ENCODE data around the gene SPINDOC. TPM values are rescaled to one million over a fixed set of nuclear protein-coding genes. Genes with fewer than 3 reads are reported as not detected.

SPINDOC gene
- total RNA-seq, 1 experiment from 2014 or later: 71.2 TPM

DNA sequence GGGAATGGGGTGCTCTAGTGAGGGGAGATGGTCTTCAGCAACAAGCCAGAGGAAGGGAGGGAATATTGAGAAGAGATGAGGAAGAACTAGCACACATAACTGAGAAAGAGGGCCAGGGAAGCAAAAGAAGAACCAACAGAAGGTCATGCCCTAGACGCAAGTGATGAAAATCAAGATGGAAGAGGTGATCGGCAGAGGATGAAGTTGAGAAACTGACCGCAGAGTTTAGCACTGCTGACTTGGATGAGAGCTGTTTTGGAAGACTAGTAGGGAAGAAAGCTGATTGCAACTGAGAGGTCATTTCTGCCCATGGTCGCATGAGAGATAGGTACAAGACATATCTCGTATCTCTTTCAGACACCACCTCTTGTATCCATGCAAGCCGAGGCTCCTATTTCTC, 2.9 kb downstream of the SPINDOC start:
- ChIA-PET CTCF (no interaction called here), POLR2A (no interaction called here)
- H3K27me3 ChIP-seq (replicated peaks; ENCODE audit: control insufficient read depth, insufficient read depth, low read length): no peaks in the 10 kb centered on the region
- Mint-ChIP-seq H3K4me1 (ENCODE audit: low read depth, unreplicated experiment) (peaks cover 30% of the 10 kb centered on the region), H3K27me3 (ENCODE audit: insufficient read depth, unreplicated experiment) (no peaks in the 10 kb centered on the region), H3K4me3 (ENCODE audit: unreplicated experiment) (no peak overlapping the region), H3K27ac (ENCODE audit: unreplicated experiment) (no peak overlapping the region), H3K36me3 (ENCODE audit: insufficient read depth, unreplicated experiment) (peaks cover 63% of the 10 kb centered on the region), H3K9me3 (ENCODE audit: unreplicated experiment) (no peaks in the 10 kb centered on the region)
- no TSS peak for BruUV-seq (replicated peaks)
- TF ChIP-seq, protein P1, sequence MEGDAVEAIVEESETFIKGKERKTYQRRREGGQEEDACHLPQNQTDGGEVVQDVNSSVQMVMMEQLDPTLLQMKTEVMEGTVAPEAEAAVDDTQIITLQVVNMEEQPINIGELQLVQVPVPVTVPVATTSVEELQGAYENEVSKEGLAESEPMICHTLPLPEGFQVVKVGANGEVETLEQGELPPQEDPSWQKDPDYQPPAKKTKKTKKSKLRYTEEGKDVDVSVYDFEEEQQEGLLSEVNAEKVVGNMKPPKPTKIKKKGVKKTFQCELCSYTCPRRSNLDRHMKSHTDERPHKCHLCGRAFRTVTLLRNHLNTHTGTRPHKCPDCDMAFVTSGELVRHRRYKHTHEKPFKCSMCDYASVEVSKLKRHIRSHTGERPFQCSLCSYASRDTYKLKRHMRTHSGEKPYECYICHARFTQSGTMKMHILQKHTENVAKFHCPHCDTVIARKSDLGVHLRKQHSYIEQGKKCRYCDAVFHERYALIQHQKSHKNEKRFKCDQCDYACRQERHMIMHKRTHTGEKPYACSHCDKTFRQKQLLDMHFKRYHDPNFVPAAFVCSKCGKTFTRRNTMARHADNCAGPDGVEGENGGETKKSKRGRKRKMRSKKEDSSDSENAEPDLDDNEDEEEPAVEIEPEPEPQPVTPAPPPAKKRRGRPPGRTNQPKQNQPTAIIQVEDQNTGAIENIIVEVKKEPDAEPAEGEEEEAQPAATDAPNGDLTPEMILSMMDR (IDR thresholded peaks at IDR 0.05; ENCODE audit: insufficient read depth in 1 of 2, low read depth in 1 of 2, low read length in 1 of 2, severe bottlenecking in 1 of 2, unreplicated experiment in 1 of 2): no peak
- no peaks in the 10 kb centered on the region for H3K9me3 ChIP-seq
- intact Hi-C loops (cut with micrococcal nuclease; ENCODE audit: unreplicated experiment): no loop called here
- H3K4me3 ChIP-seq (ENCODE audit: low read depth, low read length): no peak overlapping the region
- DNase-seq: no peak
- H3K4me1 ChIP-seq: peaks cover 7% of the 10 kb centered on the region; the same call in 1 of the 2 replicates
- peaks cover 2% of the 10 kb centered on the region for H3K36me3 ChIP-seq (ENCODE audit: control insufficient read depth, insufficient read depth, low read length)

- peaks cover 7% of the 10 kb centered on the region; the same call in 1 of the 2 replicates for H3K4me1 ChIP-seq
- Mint-ChIP-seq H3K4me3 (ENCODE audit: unreplicated experiment) (no peak overlapping the region), H3K27me3 (ENCODE audit: insufficient read depth, unreplicated experiment) (no peaks in the 10 kb centered on the region), H3K9me3 (ENCODE audit: unreplicated experiment) (no peaks in the 10 kb centered on the region), H3K4me1 (ENCODE audit: low read depth, unreplicated experiment) (peaks cover 25% of the 10 kb centered on the region), H3K27ac (ENCODE audit: unreplicated experiment) (no peak overlapping the region), H3K36me3 (ENCODE audit: insufficient read depth, unreplicated experiment) (peaks cover 68% of the 10 kb centered on the region)
- TF ChIP-seq, protein P1 (IDR thresholded peaks at IDR 0.05; ENCODE audit: insufficient read depth in 1 of 2, low read depth in 1 of 2, low read length in 1 of 2, severe bottlenecking in 1 of 2, unreplicated experiment in 1 of 2): no peak
- no peak overlapping the region for H3K4me3 ChIP-seq (ENCODE audit: low read depth, low read length)
- no peaks in the 10 kb centered on the region for H3K27me3 ChIP-seq (replicated peaks; ENCODE audit: control insufficient read depth, insufficient read depth, low read length)
- intact Hi-C loops (cut with micrococcal nuclease; ENCODE audit: unreplicated experiment): no loop called here
- no peak for DNase-seq
- no peaks in the 10 kb centered on the region for H3K9me3 ChIP-seq
- no TSS peak for BruUV-seq (replicated peaks)
- H3K36me3 ChIP-seq (ENCODE audit: control insufficient read depth, insufficient read depth, low read length): peaks cover 4% of the 10 kb centered on the region
- POLR2A ChIA-PET: interaction anchor here (0.6 kb wide), 1 partner anchor 143 kb away, joined by 3 read pairs; no protein-coding TSS in a partner anchor
- CTCF ChIA-PET: no interaction called here
These were observed 3.5 kb downstream of the SPINDOC start for GRCh38 chr11:63816732-63817131.

GRCh38 chr11:63817758-63818498, 4.7 kb downstream of the SPINDOC start:
- H3K36me3 Mint-ChIP-seq (ENCODE audit: insufficient read depth, unreplicated experiment): peaks cover 80% of the 10 kb centered on the region
- Histone ChIP-seq H3K9me3 (no peaks in the 10 kb centered on the region), H3K36me3 (ENCODE audit: control insufficient read depth, insufficient read depth, low read length) (peaks cover 8% of the 10 kb centered on the region), H3K4me3 (ENCODE audit: low read depth, low read length) (no peak overlapping the region), H3K27me3 (replicated peaks; ENCODE audit: control insufficient read depth, insufficient read depth, low read length) (no peaks in the 10 kb centered on the region), H3K4me1 (peaks cover 7% of the 10 kb centered on the region; the same call in 1 of the 2 replicates)
- ChIA-PET CTCF (no interaction called here), POLR2A (no interaction called here)
- no peak for DNase-seq
- intact Hi-C loops (cut with micrococcal nuclease; ENCODE audit: unreplicated experiment): no loop called here
- no peak overlapping the region for H3K27ac Mint-ChIP-seq (ENCODE audit: unreplicated experiment)
- H3K27me3 Mint-ChIP-seq (ENCODE audit: insufficient read depth, unreplicated experiment): no peaks in the 10 kb centered on the region
- no peaks in the 10 kb centered on the region for H3K9me3 Mint-ChIP-seq (ENCODE audit: unreplicated experiment)
- TF ChIP-seq, protein P1 (IDR thresholded peaks at IDR 0.05; ENCODE audit: insufficient read depth in 1 of 2, low read depth in 1 of 2, low read length in 1 of 2, severe bottlenecking in 1 of 2, unreplicated experiment in 1 of 2): no peak
- H3K4me3 Mint-ChIP-seq (ENCODE audit: unreplicated experiment): no peak overlapping the region
- no TSS peak for BruUV-seq (replicated peaks)
- peaks cover 18% of the 10 kb centered on the region for H3K4me1 Mint-ChIP-seq (ENCODE audit: low read depth, unreplicated experiment)
